Fibroblast of skin of left quadriceps (primary cell): ENCODE measurements around the gene FOSB.
"Not testable (repeated sequence)": the region's sequence is repeated elsewhere in the genome, so short reads cannot be mapped to it uniquely, and the experiment has no call there.

Experiments
- DNase-seq, 2 experiments: peaks; one replicate each; pipeline ENCODE4 v3.0.0-alpha.2; 2013; ENCODE audit warnings: low read depth in 2 of 2

The FOSB gene

GRCh38 chr19:45505996-45506245 is 38.1 kb downstream of the FOSB start:
- no peak for DNase-seq

- DNase-seq, result peak; percentile 81 to 82
Observed at GRCh38 chr19:45506246-45506988, 38.6 kb downstream of the FOSB start.

GRCh38 chr19:45506989-45507871 is 39.4 kb downstream of the FOSB start, which contains the start of gene VASP:
Gene VASP, plus strand, starts transcription at chr19:45507479. Its CDS starts 293 bp downstream, at chr19:45507772.
- peak; percentile 69 for DNase-seq

GRCh38 chr19:45507872-45508416 is 40.1 kb downstream of the FOSB start:
- DNase-seq, result no peak

GRCh38 chr19:45508417-45508860 is 40.6 kb downstream of the FOSB start:
- no peak for DNase-seq

- DNase-seq, result no peak
Observed at GRCh38 chr19:45508861-45509691, 41.3 kb downstream of the FOSB start.

- DNase-seq, result no peak
Observed at GRCh38 chr19:45509692-45510015, 41.9 kb downstream of the FOSB start.

GRCh38 chr19:45510352-45510751 is 42.6 kb downstream of the FOSB start:
- DNase-seq, result not testable (repeated sequence)

GRCh38 chr19:45511074-45511473 is 43.3 kb downstream of the FOSB start:
- no peak for DNase-seq

GRCh38 chr19:45512881-45513483 is 45.2 kb downstream of the FOSB start:
- no peak for DNase-seq

GRCh38 chr19:45514376-45515051 is 46.7 kb downstream of the FOSB start:
- no peak for DNase-seq

GRCh38 chr19:45515081-45515624 is 47.4 kb downstream of the FOSB start:
- DNase-seq, result no peak

GRCh38 chr19:45515807-45516401 is 48.1 kb downstream of the FOSB start:
- no peak for DNase-seq

GRCh38 chr19:45517238-45517637 is 49.4 kb downstream of the FOSB start:
- no peak for DNase-seq

- no peak for DNase-seq
Observed at GRCh38 chr19:45517641-45518468, 50.1 kb downstream of the FOSB start.

- no peak for DNase-seq
Observed at GRCh38 chr19:45518469-45518826, 50.7 kb downstream of the FOSB start.

- no peak for DNase-seq
Observed at GRCh38 chr19:45522010-45522941, 54.5 kb downstream of the FOSB start.

- DNase-seq, result peak; percentile 56 to 59
Observed at GRCh38 chr19:45523642-45524256, 56.0 kb downstream of the FOSB start.
